GM12878 (cell line): ENCODE measurements around the gene CXXC1. TPM values are rescaled to one million over a fixed set of nuclear protein-coding genes. Genes with fewer than 3 reads are reported as not detected.

Source experiments
- ATAC-seq: fragments of 200-7000 bp; cut with Tn5 transposase; 3 replicates; pipeline ENCODE4 v1.9.1; 2020; ENCODE audit warnings: mild to moderate bottlenecking, moderate library complexity
- BruUV-seq: library from RNA; stranded (reverse); fragments of 400-500 nt; replicated peaks from 2 replicates; lab custom pipeline; 2021; lab: Mats Ljungman, UMichigan
- CTCF ChIA-PET: fragments of 300-600 bp; sonication (Branson Sonifier 250); formaldehyde crosslinking; extraction: SDS; loops from one replicate; lab custom pipeline; 2021; ENCODE audit warnings: inconsistent platforms; lab: Yijun Ruan, JAX
- POLR2A ChIA-PET: fragments of 350-600 bp; formaldehyde crosslinking; extraction: SDS; loops from one replicate; lab custom pipeline; 2021; ENCODE audit warnings: inconsistent platforms; lab: Charles Lee
- RAD21 ChIA-PET: fragments of 300-600 bp; sonication (Branson Sonifier 250); formaldehyde crosslinking; loops from one replicate; lab custom pipeline; 2023; ENCODE audit warnings: antibody characterized with exemption; ENCODE audit not compliant: unreplicated experiment; lab: Charles Lee
- SMC1A ChIA-PET: fragments of 300-600 bp; sonication (Branson Sonifier 250); formaldehyde crosslinking; loops from one replicate; lab custom pipeline; 2023; ENCODE audit not compliant: unreplicated experiment, uncharacterized antibody; lab: Charles Lee
- DNase-seq: peaks from one replicate; pipeline ENCODE4 v3.0.0-alpha.2; 2011; ENCODE audit warnings: low read depth, low spot score
- FAIRE-seq: peaks from 3 replicates; lab custom pipeline; 2011; peaks lifted over from hg19 to GRCh38; lab: Jason Lieb, UNC
- H2AFZ ChIP-seq: 2 replicates; pipeline ENCODE4 v1.6.0; 2011; ENCODE audit warnings: low read depth, low read length, control low read depth; ENCODE audit not compliant: control insufficient read depth
- H3K27ac ChIP-seq: 2 replicates; pipeline ENCODE4 v1.5.1; 2011; ENCODE audit warnings: control low read depth; ENCODE audit not compliant: control insufficient read depth, insufficient read depth
- H3K27me3 ChIP-seq, 2 experiments: replicated peaks in 1 of 2; 2 replicates each; pipeline versions ENCODE4 v1.6.0 to v1.6.1; 2011; ENCODE audit warnings: low read length in 1 of 2; ENCODE audit not compliant: control insufficient read depth in 2 of 2, insufficient read depth in 2 of 2
- H3K36me3 ChIP-seq, 2 experiments: 2 replicates each; pipeline ENCODE4 v1.5.1; 2011; ENCODE audit warnings: low read length in 1 of 2; ENCODE audit not compliant: control insufficient read depth in 2 of 2, insufficient read depth in 2 of 2
- H3K4me1 ChIP-seq: 2 replicates; pipeline ENCODE4 v1.6.1; 2011; ENCODE audit warnings: mild to moderate bottlenecking, low read length, moderate library complexity, mixed read lengths; ENCODE audit not compliant: control insufficient read depth, insufficient read depth
- H3K4me2 ChIP-seq: 2 replicates; pipeline ENCODE4 v1.6.0; 2011; ENCODE audit warnings: control low read depth; ENCODE audit not compliant: control insufficient read depth, insufficient read depth
- H3K4me3 ChIP-seq: fragments of 200-600 bp; sonication (generic); 2 replicates; pipeline ENCODE4 v1.5.1; 2016
- H3K79me2 ChIP-seq: 2 replicates; pipeline ENCODE4 v1.6.0; 2011; ENCODE audit warnings: low read length; ENCODE audit not compliant: control insufficient read depth, insufficient read depth
- H3K9ac ChIP-seq: 2 replicates; pipeline ENCODE4 v1.8.0; 2011; ENCODE audit warnings: low read length, control low read depth, mixed read lengths; ENCODE audit not compliant: control insufficient read depth, insufficient read depth
- H3K9me3 ChIP-seq: replicated peaks from 3 replicates; pipeline ENCODE4 v1.5.1; 2011; ENCODE audit warnings: mild to moderate bottlenecking, low read length; ENCODE audit not compliant: control insufficient read depth, insufficient read depth
- H4K20me1 ChIP-seq: 2 replicates; pipeline ENCODE4 v1.6.0; 2011; ENCODE audit not compliant: control insufficient read depth, insufficient read depth
- ATF3 ChIP-seq: IDR thresholded peaks from 2 replicates; pipeline ENCODE4 v1.6.1; 2011; ENCODE audit warnings: low read depth, mild to moderate bottlenecking, low read length, moderate library complexity, borderline replicate concordance; ENCODE audit errors: extremely low read depth
- BCL3 ChIP-seq: IDR thresholded peaks from 2 replicates; pipeline ENCODE4 v1.6.1; 2011; ENCODE audit warnings: borderline replicate concordance, low read depth, mild to moderate bottlenecking, moderate library complexity, low read length; ENCODE audit not compliant: insufficient read depth, poor library complexity, severe bottlenecking
- CBX3 ChIP-seq: fragments of 200-600 bp; sonication (generic); IDR thresholded peaks from 2 replicates; pipeline ENCODE4 v1.6.1; 2016; ENCODE audit warnings: low read depth, borderline replicate concordance
- DPF2 ChIP-seq: fragments of 450-650 bp; IDR thresholded peaks from 2 replicates; pipeline ENCODE4 v1.6.1; 2017; ENCODE audit warnings: mild to moderate bottlenecking
- EGR1 ChIP-seq, 2 experiments: IDR thresholded peaks; 1 replicate in 1 of 2; 2 replicates in 1 of 2; pipeline ENCODE4 v1.6.1; 2011 to 2012; ENCODE audit warnings: low read depth in 2 of 2, low read length in 2 of 2, borderline replicate concordance in 1 of 2, mild to moderate bottlenecking in 1 of 2, moderate library complexity in 1 of 2
- HDGF ChIP-seq: fragments of 450-650 bp; IDR thresholded peaks from 2 replicates; pipeline ENCODE4 v1.6.1; 2016; ENCODE audit warnings: antibody characterized with exemption
- KAT2A ChIP-seq: conservative IDR thresholded peaks from 2 replicates; pipeline ENCODE4 v1.6.1; 2011; ENCODE audit warnings: low read depth, low read length; ENCODE audit not compliant: control insufficient read depth
- MEF2A ChIP-seq: IDR thresholded peaks from 2 replicates; pipeline ENCODE4 v1.6.1; 2011; ENCODE audit warnings: low read depth, mild to moderate bottlenecking, low read length, moderate library complexity; ENCODE audit not compliant: insufficient read depth
- MXI1 ChIP-seq: fragments of 150-350 bp; IDR thresholded peaks from 2 replicates; pipeline ENCODE4 v1.6.1; 2011; ENCODE audit warnings: low read depth, mild to moderate bottlenecking, inconsistent platforms, low read length, improper control_type of control experiment
- MYB ChIP-seq: fragments of 150-350 bp; IDR thresholded peaks from 2 replicates; pipeline ENCODE4 v1.6.1; 2014; ENCODE audit warnings: mild to moderate bottlenecking, low read depth, low read length, borderline replicate concordance
- NBN ChIP-seq: fragments of 450-650 bp; IDR thresholded peaks from 2 replicates; pipeline ENCODE4 v1.6.1; 2016
- SMAD5 ChIP-seq: IDR thresholded peaks from 2 replicates; pipeline ENCODE4 v1.6.1; 2016; ENCODE audit warnings: antibody characterized with exemption, low read depth
- SREBF1 ChIP-seq: IDR thresholded peaks from 2 replicates; pipeline ENCODE4 v1.6.1; 2012; ENCODE audit warnings: mild to moderate bottlenecking, low read length
- TAF1 ChIP-seq: IDR thresholded peaks from 2 replicates; pipeline ENCODE4 v1.6.1; 2011; ENCODE audit warnings: mild to moderate bottlenecking, low read depth, low read length, borderline replicate concordance
- YY1 ChIP-seq: IDR thresholded peaks from 2 replicates; pipeline ENCODE4 v1.6.1; 2011; ENCODE audit warnings: low read depth, mild to moderate bottlenecking, low read length
- ZBED1 ChIP-seq: IDR thresholded peaks from 2 replicates; pipeline ENCODE4 v1.6.1; 2016; ENCODE audit warnings: borderline replicate concordance
- WGBS: methylation state at CpG from one replicate; pipeline ENCODE4 v1.1.6; 2016; ENCODE audit warnings: low lambda C conversion rate; ENCODE audit not compliant: insufficient replicate concordance, insufficient coverage; ENCODE audit errors: missing lambda C conversion rate; 5-methylcytosine and 5-hydroxymethylcytosine counted together
- in situ Hi-C: fragments of 300-500 bp; cut with MboI; formaldehyde crosslinking; loops from 9 replicates; pipeline ENCODE4 v1.14.3; 2018; ENCODE audit warnings: mixed read lengths
- intact Hi-C: fragments of 100-400 bp; cut with micrococcal nuclease; formaldehyde crosslinking; loops from one replicate; pipeline ENCODE4 v1.14.2; 2022; ENCODE audit not compliant: unreplicated experiment
- polyA plus RNA-seq, 11 experiments: library from polyadenylated mRNA; depleted of rRNA in 4 of 11; unstranded in 6 of 11; stranded (reverse) in 5 of 11; fragments of >200 nt; fragmentation: Nextera tagmentation in 4 of 11; fragmentation: Illumina TruSeq in 1 of 11; extraction: Ambion mirVana in 4 of 11; extraction: Trizol in 1 of 11; gene quantifications; 1 replicate in 1 of 11; 2 replicates in 10 of 11; pipeline versions ENCODE4 v1.2.1 to v1.2.3, GENCODE V29; 2011 to 2016; ENCODE audit warnings: inconsistent platforms in 2 of 11, missing spikeins in 2 of 11, low read depth in 1 of 11
- total RNA-seq, 4 experiments: library from RNA; depleted of rRNA in 3 of 4; stranded (reverse); fragments of >200 nt in 3 of 4; fragmentation: Illumina TruSeq in 1 of 4; extraction: Trizol in 1 of 4; gene quantifications; 2 replicates each; pipeline versions ENCODE4 v1.2.1 to v1.2.3, GENCODE V29; 2013 to 2021

CXXC1 gene
- total and polyA plus RNA-seq, 10 of the 15 experiments (the other 5 are each of a cell fraction or from before 2014, with no cell fraction given): 9.2 to 180 (median 93.8) TPM

GRCh38 chr18:50274941-50275340 is 12.6 kb downstream of the CXXC1 start:
- Histone ChIP-seq H4K20me1 (no peaks in the 10 kb centered on the region), H3K9me3 (no peaks in the 10 kb centered on the region), H3K9ac (no peak overlapping the region), H3K27me3 (no peaks in the 10 kb centered on the region), H3K4me2 (no peak overlapping the region), H3K4me3 (no peak overlapping the region), H3K79me2 (peaks cover 21% of the 10 kb centered on the region), H3K36me3 (peaks cover 44 to 73% of the 10 kb centered on the region in 2 experiments), H3K4me1 (peaks cover 4% of the 10 kb centered on the region), H3K27ac (no peak overlapping the region), H2AFZ (no peak overlapping the region)
- SMC1A ChIA-PET: interaction anchor here (0.7 to 1.0 kb wide), 4 partner anchors 12 to 82 kb away, joined by 3 to 4 read pairs (median 3); no protein-coding TSS in a partner anchor
- no peak for DNase-seq
- intact Hi-C loops (no loop called here), in situ Hi-C loops (loop anchor here (25.0 kb wide), 2 partner anchors 1338 to 1463 kb away; no protein-coding TSS in a partner anchor)
- no peak for ATAC-seq
- CTCF ChIA-PET: no interaction called here
- 100% methylated on average over 10 of the region's 10 CpGs for WGBS
- RAD21 ChIA-PET: no interaction called here
- TF ChIP-seq SMAD5 (no peak), ZBED1 (no peak), EGR1 (IDR thresholded peaks at IDR 0.05; ENCODE audit: borderline replicate concordance in 1 of 2, low read depth in 2 of 2, low read length in 2 of 2) (no peak), TAF1 (no peak)
- POLR2A ChIA-PET: interaction anchor here (0.6 kb wide), 2 partner anchors 41 to 461 kb away, joined by 3 to 9 read pairs; partner anchors contain the start of gene ACAA2
- FAIRE-seq: no peak
- no TSS peak for BruUV-seq

- BruUV-seq: no TSS peak
- H3K27ac ChIP-seq: no peak overlapping the region
- H3K27me3 ChIP-seq: no peaks in the 10 kb centered on the region
- H3K36me3 ChIP-seq: peaks cover 46 to 70% of the 10 kb centered on the region in 2 experiments
- whole genome bisulfite sequencing: 97% methylated on average over 17 of the region's 17 CpGs
- intact Hi-C loops (no loop called here), in situ Hi-C loops (no loop called here)
- peaks cover 5% of the 10 kb centered on the region; the same call in 1 of the 2 replicates for H3K4me1 ChIP-seq
- ATAC-seq: no peak
- RAD21 ChIA-PET: no interaction called here
- H3K9ac ChIP-seq: no peak overlapping the region
- no peaks in the 10 kb centered on the region for H3K9me3 ChIP-seq
- POLR2A ChIA-PET: interaction anchor here (0.5 kb wide), 1 partner anchor 1340 kb away, joined by 3 read pairs; no protein-coding TSS in a partner anchor
- no peaks in the 10 kb centered on the region for H4K20me1 ChIP-seq
- CTCF ChIA-PET: interaction anchor here (0.6 kb wide), 1 partner anchor 55 kb away, joined by 3 read pairs; no protein-coding TSS in a partner anchor
- SMC1A ChIA-PET: interaction anchor here (0.8 to 1.2 kb wide), 4 partner anchors 11 to 115 kb away, joined by 3 to 4 read pairs (median 3); no protein-coding TSS in a partner anchor
- no peak overlapping the region for H3K4me2 ChIP-seq
- FAIRE-seq: no peak
- H3K79me2 ChIP-seq: peaks cover 12% of the 10 kb centered on the region
- no peak overlapping the region for H2AFZ ChIP-seq
- DNase-seq: no peak
- H3K4me3 ChIP-seq: no peak overlapping the region
- TF ChIP-seq YY1 (no peak), BCL3 (no peak), DPF2 (no peak), SREBF1 (no peak), HDGF (no peak), MXI1 (no peak), ATF3 (no peak), KAT2A (no peak), CBX3 (no peak), MEF2A (no peak), NBN (no peak), MYB (no peak)
Observed at GRCh38 chr18:50274044-50274442, 13.4 kb downstream of the CXXC1 start.
